ENCODE measurements around the gene ZNF620.

DNA sequence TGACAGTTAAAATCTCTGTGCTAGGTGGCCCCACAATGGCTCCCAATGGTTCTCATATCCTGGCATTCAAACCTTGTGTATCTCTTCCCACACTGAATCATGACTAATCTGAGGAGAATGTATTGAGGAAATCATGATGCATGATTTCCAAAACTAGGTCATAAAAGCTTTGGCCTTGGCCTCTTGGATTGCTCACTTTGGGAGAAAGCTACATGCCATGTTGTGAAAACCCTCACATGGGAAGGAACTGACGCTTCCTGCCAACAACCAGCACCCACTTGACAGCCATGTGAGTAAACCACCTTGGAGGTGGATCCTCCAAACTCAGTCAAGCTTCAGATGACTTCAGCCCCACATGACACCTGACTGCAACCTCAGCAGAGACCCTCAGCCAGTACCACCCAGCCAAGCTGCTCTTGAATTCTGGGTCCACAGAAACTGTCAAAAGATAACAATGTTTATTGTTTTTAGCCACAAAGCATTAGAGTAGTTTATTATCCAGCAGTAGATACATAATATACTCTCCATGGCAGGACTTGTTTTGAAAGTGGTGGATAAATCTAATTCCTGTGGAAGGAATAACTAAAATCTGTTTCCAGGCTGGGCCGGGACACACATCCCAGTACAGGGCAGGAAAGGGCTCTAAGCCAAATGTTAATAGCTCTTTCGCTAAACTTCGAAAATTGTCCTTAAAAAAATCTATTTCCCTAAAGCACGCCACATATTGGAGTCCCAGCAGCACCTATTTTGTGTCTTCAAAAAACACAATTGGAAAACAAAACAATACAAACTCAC lies 1.0 kb upstream of the ZNF620 start:
- TF ChIP-seq, protein P1, sequence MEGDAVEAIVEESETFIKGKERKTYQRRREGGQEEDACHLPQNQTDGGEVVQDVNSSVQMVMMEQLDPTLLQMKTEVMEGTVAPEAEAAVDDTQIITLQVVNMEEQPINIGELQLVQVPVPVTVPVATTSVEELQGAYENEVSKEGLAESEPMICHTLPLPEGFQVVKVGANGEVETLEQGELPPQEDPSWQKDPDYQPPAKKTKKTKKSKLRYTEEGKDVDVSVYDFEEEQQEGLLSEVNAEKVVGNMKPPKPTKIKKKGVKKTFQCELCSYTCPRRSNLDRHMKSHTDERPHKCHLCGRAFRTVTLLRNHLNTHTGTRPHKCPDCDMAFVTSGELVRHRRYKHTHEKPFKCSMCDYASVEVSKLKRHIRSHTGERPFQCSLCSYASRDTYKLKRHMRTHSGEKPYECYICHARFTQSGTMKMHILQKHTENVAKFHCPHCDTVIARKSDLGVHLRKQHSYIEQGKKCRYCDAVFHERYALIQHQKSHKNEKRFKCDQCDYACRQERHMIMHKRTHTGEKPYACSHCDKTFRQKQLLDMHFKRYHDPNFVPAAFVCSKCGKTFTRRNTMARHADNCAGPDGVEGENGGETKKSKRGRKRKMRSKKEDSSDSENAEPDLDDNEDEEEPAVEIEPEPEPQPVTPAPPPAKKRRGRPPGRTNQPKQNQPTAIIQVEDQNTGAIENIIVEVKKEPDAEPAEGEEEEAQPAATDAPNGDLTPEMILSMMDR (IDR thresholded peaks at IDR 0.05), result no peak
- TF ChIP-seq POLR2A (IDR thresholded peaks at IDR 0.05) (no peak), POLR2AphosphoS5 (IDR thresholded peaks at IDR 0.05) (peak in 2 of 3 donors; percentile 51 to 89)

Measured in suprapubic skin (tissue), 4 donors.